ENCODE data around the gene TBKBP1.

DNA sequence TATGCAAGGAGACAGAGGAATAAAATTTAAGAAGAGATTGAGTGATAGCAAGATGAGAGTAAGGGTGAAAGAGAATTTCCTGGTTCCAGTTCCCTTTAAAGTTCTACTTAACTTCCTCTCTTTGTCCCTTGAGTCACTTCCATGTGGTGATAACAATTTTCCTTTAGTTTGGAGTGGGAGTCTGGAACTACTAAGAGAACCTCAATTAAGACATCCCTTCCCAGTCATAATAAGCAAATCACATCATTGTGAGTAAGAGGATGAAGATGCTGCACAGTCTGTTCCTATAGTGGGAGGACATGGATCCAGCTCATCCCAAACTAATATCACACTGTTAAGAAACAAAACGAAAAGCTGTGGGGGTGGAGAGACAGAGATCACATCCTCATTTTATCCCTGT is 63.4 kb downstream of the TBKBP1 start:
- TF ChIP-seq CTCF (IDR thresholded peaks at IDR 0.05; ENCODE audit: low read depth, low read length, missing input control): no peak
- TF ChIP-seq, protein P1, sequence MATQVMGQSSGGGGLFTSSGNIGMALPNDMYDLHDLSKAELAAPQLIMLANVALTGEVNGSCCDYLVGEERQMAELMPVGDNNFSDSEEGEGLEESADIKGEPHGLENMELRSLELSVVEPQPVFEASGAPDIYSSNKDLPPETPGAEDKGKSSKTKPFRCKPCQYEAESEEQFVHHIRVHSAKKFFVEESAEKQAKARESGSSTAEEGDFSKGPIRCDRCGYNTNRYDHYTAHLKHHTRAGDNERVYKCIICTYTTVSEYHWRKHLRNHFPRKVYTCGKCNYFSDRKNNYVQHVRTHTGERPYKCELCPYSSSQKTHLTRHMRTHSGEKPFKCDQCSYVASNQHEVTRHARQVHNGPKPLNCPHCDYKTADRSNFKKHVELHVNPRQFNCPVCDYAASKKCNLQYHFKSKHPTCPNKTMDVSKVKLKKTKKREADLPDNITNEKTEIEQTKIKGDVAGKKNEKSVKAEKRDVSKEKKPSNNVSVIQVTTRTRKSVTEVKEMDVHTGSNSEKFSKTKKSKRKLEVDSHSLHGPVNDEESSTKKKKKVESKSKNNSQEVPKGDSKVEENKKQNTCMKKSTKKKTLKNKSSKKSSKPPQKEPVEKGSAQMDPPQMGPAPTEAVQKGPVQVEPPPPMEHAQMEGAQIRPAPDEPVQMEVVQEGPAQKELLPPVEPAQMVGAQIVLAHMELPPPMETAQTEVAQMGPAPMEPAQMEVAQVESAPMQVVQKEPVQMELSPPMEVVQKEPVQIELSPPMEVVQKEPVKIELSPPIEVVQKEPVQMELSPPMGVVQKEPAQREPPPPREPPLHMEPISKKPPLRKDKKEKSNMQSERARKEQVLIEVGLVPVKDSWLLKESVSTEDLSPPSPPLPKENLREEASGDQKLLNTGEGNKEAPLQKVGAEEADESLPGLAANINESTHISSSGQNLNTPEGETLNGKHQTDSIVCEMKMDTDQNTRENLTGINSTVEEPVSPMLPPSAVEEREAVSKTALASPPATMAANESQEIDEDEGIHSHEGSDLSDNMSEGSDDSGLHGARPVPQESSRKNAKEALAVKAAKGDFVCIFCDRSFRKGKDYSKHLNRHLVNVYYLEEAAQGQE (IDR thresholded peaks at IDR 0.05): no peak
